HG02970 (cell line): ENCODE data around the gene UBE2S.

Experiments
- ATAC-seq: cut with Tn5 transposase; IDR thresholded peaks from one replicate; pipeline ENCODE4 v1.9.1; 2021; ENCODE audit warnings: mild to moderate bottlenecking, moderate library complexity, moderate number of reproducible peaks; ENCODE audit not compliant: unreplicated experiment, low FRiP score

The UBE2S gene

DNA sequence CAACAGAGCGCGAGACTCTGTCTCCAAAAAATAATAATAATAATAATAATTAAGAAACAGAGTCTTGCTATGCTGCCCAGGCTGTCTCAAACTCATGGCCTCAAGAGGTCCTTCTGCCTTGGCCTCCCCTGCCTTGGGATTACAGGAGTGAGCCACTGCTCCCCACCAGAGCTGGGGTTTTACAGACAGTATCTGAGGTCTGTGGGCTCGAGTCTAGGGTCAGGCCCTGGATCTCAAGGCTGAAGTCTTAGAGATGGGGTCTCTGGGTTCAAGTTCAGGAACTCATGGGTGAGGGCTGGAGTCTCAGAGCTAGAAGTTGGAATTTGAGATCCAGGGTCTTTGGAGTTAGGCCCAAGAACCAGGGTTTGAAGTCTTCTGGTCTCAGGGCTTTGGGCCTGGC is 40.8 kb downstream of the UBE2S start:
- ATAC-seq = no peak

DNA sequence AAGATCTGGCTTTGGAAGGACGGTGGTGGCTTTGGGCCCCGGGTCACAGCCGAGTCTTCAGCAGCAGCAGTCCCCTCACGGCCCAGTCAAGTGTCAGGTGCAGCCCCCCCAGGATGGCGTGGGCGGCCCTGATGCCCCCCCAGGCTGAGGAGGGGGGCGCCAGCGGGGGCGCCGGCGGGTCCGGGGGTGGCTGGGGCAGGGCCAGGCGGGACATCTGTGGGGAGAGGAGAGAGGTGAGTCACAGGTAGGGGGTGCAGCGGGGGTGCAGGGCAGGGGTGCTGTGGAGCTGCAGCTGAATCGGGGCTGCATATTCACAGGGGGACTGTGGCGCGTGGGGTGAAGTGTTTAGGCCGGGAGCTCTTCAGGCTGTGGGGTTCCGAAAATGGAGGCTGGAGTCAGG is 41.6 kb downstream of the UBE2S start:
- no peak for ATAC-seq

DNA sequence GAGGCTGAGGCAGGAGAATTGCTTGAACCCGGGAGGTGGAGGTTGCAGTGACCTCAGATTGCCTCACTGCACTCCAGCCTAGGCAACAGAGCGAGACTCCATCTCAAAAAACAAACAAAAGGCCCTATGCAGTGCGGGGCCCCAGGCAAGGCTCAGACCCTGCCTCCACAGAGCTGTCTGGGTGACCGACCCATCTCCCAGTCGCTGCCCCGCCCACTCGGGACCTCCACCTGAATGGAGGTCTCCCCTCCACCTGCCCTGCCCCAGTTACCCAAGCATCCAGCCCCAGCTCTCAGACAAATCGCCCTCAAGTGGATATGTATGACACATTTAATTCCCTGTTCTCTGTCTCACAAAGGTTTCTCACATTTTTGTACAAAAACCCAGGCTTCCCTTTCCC is 42.3 kb downstream of the UBE2S start:
- no peak for ATAC-seq

DNA sequence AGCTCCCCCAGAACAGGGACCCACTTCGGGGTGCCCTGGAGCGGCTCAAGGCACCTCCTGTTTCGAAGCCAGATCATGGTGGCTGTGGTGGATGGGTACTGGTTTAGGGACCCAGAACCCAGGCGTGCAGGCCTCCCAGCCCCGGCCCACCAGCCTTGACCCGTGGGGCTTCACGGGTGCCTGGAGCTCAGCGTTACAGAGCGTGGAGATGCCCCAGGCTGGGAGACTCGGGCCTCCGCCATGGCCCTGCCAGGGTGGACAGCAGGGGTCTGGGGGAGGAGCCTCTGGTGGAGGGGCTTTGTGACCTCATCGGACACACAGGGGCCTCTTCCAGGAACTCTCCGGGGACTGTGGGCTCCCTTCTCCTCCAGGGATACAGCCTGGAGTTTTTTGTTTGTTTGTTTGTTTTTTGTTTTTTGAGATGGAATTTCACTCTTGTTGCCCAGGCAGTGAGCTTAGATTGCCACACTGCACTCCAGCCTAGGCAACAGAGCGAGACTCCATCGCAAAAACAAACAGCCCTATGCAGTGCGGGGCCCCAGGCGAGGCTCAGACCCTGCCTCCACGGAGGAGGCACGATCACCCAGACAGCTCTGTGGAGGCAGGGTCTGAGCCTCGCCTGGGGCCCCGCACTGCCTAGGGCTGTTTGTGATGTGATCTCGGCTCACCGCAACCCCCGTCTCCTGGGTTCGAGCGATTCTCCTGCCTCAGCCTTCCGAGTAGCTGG is 44.4 kb downstream of the UBE2S start, which contains the start of gene GARIN5B:
TSS of gene GARIN5B (minus strand) at position 271 of the 727 bp plus-strand sequence. CDS start at position 77, 194 bp downstream.
- no peak for ATAC-seq

- no peak for ATAC-seq
These were observed 45.2 kb downstream of the UBE2S start for GRCh38 chr19:55362174-55362989.

DNA sequence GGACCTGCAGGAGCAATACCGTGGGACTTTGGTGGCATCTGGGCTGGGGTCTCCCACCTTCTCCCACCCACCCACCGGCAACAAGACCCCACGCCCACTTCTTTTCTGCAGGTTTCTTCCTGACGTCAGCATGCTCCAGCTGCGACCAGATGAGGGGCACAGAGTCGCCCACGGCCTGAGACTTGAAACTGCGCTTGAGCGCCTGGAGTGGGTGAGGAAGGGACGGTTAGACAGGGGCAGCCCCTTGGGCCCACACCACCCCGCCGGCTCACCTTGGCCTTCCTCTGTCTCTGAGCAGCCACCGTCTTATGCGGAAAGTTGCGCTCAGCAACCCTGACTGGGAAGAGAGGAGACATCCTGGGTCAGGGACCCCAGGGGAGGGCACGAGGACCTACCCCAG is 46.7 kb downstream of the UBE2S start:
- no peak for ATAC-seq

- ATAC-seq = no peak
These were observed 48.4 kb downstream of the UBE2S start for GRCh38 chr19:55358943-55359908.

GRCh38 chr19:55358493-55358892 is 49.1 kb downstream of the UBE2S start:
- no peak for ATAC-seq

DNA sequence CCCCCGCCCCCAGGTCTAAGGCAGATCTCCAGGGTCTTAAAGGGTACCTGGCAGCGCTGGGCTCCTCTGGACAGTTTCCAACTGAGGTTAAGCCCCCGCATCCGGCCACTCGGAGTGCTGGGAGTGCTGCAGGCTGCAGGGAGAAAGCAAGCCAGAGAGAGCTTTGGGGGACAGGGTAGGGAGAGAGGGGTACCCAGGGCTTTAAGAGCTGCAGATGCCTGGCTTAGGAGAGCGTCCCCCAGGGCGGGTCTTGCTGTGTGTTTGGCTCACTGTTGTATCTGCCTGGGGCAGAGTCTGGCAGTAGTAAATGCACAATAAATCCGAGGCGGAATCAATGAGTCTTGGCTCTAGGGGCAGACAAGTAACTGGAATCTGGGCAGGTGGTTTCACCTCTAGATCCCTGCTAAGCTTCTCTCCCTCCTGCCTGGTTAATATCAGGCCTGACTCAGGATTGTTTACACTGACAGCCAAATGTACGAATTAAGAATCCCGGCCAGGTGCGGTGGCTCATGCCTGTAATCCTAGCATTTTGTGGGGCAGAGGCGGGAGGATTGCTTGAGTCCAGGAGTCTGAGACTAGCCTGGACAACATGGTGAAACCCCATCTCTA is 52.3 kb downstream of the UBE2S start:
- no peak for ATAC-seq

DNA sequence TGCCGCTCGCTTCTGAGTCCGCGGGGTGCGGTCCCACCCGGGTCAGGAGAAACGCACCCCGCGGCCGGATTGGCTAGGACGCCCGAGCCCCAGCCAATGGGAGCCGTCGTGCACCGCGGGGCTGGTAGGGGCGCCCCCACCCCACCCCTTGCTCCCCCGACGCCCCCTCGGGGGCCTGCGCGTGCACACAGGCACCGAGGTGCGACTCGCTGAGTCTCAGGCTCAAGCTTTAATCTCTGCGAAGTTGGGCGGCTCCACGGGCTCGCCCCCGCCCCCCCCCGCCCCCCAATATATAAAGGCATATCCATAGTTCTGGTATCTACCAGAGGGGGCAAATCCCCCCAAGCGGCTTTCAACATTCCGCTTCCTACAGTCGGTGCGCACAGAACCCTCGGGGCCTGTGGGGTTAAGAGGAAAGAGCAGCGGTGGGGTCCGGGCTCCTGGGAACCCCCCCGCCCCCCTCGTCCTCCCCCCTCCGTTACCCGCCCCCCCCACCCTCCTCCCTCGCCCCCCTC is 52.8 kb downstream of the UBE2S start, which contains the start of gene COX6B2:
TSS of gene COX6B2 (minus strand) at position 22 of the 515 bp plus-strand sequence. CDS start 198 bp downstream, outside the sequence.
- no peak for ATAC-seq

DNA sequence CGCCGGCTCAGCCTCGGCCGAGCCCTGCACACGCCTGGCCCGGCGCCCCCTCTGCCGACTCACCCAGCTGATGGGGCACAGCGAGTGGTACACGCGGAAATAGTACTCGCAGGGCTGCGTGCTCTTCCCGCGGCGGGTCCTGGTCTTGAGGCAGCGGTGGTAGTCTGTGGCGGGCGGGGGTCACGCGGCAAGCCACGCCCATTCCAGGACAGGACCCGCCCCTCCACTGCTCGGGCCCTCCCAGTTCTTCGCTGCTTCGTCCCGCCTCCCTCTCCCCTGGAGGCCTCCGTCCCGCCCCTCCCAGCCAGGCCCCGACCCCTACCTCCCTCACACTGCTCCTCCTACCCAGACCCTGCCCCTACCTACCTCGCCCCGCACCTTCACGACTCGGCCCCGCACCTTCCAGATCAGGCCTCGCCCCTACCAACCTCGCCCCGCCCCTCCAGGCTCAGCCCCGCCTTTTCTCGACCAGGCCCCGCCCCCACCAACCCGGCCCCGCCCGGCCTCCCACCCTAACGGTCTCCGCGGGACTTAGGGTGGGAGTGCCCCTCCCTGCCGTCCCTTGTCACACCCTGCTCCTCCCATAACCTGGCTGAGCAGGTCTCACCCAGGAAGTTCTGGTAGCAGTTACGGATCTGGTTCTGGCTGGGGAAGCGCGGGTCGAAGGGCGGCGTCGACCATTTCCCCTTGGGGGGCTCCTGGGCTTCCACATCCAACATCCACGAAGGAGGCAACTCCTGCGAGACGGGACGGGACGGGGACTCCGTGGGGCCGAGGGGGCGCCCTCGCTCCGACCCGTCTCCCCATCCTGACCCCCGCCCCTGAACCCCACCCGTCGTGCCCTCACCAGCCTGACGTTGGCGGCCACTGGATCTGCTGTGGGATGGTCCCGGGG is 53.5 kb downstream of the UBE2S start:
- no peak for ATAC-seq

DNA sequence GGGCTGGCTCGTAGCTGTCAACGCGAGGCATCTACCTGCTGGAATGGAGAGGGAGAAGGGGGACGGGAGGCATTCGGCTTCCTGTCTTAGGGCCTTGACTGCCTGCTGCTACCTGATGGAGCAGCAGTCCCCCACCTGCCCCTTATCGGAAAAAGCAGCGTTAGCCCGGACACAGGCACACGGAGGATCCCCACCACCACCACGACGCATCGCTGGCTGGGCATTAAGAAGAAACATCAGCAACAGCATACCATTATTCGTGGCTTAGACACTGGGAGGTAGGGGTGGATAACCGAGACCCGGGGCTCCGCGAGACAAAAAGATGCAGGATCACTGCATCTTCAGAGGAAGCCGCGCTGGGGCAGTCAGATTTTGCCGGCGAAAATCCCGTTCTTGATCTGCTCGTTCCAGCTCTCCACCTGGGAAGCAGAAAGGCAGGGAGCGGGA is 54.2 kb downstream of the UBE2S start:
- no peak for ATAC-seq

GRCh38 chr19:55352549-55353145 is 54.9 kb downstream of the UBE2S start:
- no peak for ATAC-seq

GRCh38 chr19:55352040-55352439 is 55.5 kb downstream of the UBE2S start:
- ATAC-seq = no peak

DNA sequence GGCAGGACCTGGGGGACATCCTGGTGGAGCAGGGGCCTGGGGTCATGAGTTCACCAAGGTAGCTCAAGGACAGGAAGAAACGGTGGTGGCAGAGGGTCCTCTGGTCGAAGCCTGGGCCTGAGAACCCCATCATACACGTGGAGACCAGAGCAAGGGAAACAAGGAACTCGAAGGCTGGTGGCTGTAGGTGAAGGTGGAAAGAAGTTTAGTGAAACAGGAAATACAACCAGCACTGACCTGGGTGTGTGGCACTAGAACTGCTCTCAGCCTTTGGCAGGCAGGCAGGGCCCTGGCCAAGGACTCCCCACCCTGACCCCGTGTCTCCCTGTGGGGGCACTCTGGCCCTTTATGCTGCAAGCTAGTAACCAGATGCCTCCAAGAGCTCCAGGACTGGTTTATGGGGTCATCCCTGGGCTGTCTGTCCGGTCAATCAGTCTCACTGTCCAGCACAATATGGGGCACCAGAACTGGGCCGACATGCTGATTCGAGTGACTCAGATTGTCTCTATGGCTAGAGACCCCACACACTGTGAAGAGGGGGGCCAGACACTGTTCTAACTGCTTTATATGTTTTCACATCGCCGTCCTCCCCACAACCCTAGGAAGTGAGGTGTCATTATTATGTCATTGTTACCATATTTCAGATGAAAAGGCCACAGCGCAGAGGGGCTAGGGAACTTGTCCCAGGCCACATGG is 56.8 kb downstream of the UBE2S start:
- no peak for ATAC-seq
